ENCODE data around the gene TMEM132D. TPM values are rescaled to one million over a fixed set of nuclear protein-coding genes. Genes with fewer than 3 reads are reported as not detected.

Gene TMEM132D
- total and polyA plus RNA-seq, 4 donors, result 0.01 to 0.14 (median 0.08) TPM

- no peak for DNase-seq (ENCODE audit: low spot score)
- Histone ChIP-seq H3K4me3 (ENCODE audit: low read depth in 1 of 3, low read length in 3 of 3) (no peak overlapping the region), H3K4me1 (ENCODE audit: control insufficient read depth in 4 of 4, insufficient read depth in 4 of 4, low read length in 3 of 4) (no peaks in the 10 kb centered on the region), H3K9ac (ENCODE audit: low read depth in 1 of 2, low read length in 2 of 2) (no peak overlapping the region), H3K27me3 (ENCODE audit: control insufficient read depth in 4 of 4, insufficient read depth in 4 of 4, low read length in 3 of 4) (no peaks in the 10 kb centered on the region), H3K9me3 (ENCODE audit: control insufficient read depth in 4 of 4, low read length in 3 of 4) (peaks cover 0 to 6% (median under 1%) of the 10 kb centered on the region in 4 donors), H3K36me3 (ENCODE audit: control insufficient read depth in 4 of 4, insufficient read depth in 3 of 4, low read depth in 1 of 4, low read length in 3 of 4) (no peaks in the 10 kb centered on the region), H3K27ac (ENCODE audit: low read depth in 1 of 2, low read length in 2 of 2) (no peak overlapping the region)
- no peak for TF ChIP-seq ZBTB33 (IDR thresholded peaks at IDR 0.05)
- TF ChIP-seq FOXA1 (IDR thresholded peaks at IDR 0.05), result no peak
- TF ChIP-seq TAF1 (conservative IDR thresholded peaks at IDR 0.05), result no peak
- TF ChIP-seq JUND (IDR thresholded peaks at IDR 0.05), result no peak
- TF ChIP-seq REST (IDR thresholded peaks at IDR 0.05), result no peak
- no peak for TF ChIP-seq GABPA (IDR thresholded peaks at IDR 0.05 in 1 of 2, conservative IDR thresholded peaks at IDR 0.05 in 1 of 2)
- no peak for TF ChIP-seq FOXA2 (IDR thresholded peaks at IDR 0.05)
- WGBS, result 93% methylated on average over 2 of the region's 2 CpGs
These were observed 571.5 kb downstream of the TMEM132D start for GRCh38 chr12:129332286-129332685.

- Histone ChIP-seq H3K4me1 (ENCODE audit: control insufficient read depth in 4 of 4, insufficient read depth in 4 of 4, low read length in 3 of 4) (no peaks in the 10 kb centered on the region), H3K27ac (ENCODE audit: low read depth in 1 of 2, low read length in 2 of 2) (no peak overlapping the region), H3K27me3 (ENCODE audit: control insufficient read depth in 4 of 4, insufficient read depth in 4 of 4, low read length in 3 of 4) (no peaks in the 10 kb centered on the region), H3K9ac (ENCODE audit: low read depth in 1 of 2, low read length in 2 of 2) (no peak overlapping the region), H3K4me3 (ENCODE audit: low read depth in 1 of 3, low read length in 3 of 3) (no peak overlapping the region), H3K9me3 (ENCODE audit: control insufficient read depth in 4 of 4, low read length in 3 of 4) (peaks cover 0 to 4% (median under 1%) of the 10 kb centered on the region in 4 donors), H3K36me3 (ENCODE audit: control insufficient read depth in 4 of 4, insufficient read depth in 3 of 4, low read depth in 1 of 4, low read length in 3 of 4) (no peaks in the 10 kb centered on the region)
- 57% methylated on average over 7 of the region's 7 CpGs for WGBS
- no peak for DNase-seq (ENCODE audit: low spot score)
- TF ChIP-seq ZBTB33 (IDR thresholded peaks at IDR 0.05) (no peak), REST (IDR thresholded peaks at IDR 0.05) (no peak)
These were observed 572.3 kb downstream of the TMEM132D start for GRCh38 chr12:129331356-129332085.

Data from liver (tissue), 9 donors.